K562 (cell line): ENCODE data around the gene LHX5. TPM values are rescaled to one million over a fixed set of nuclear protein-coding genes. Genes with fewer than 3 reads are reported as not detected.

ENCODE experiments used
- ATAC-seq: fragments of 200-7000 bp; cut with Tn5 transposase; 3 replicates; pipeline ENCODE4 v1.9.1; 2020; ENCODE audit warnings: moderate library complexity
- BruUV-seq: library from RNA; stranded (reverse); fragments of 400-500 nt; replicated peaks from 2 replicates; lab custom pipeline; 2021; lab: Mats Ljungman, UMichigan
- CTCF ChIA-PET: fragments of 300-600 bp; formaldehyde crosslinking; extraction: SDS; loops from one replicate; lab custom pipeline; 2021; ENCODE audit warnings: low intra/inter-chr PET ratio; lab: Yijun Ruan, JAX
- POLR2A ChIA-PET: fragments of 300-600, 350-650 bp; sonication (Branson Sonifier 250); formaldehyde crosslinking; extraction: SDS; loops from one replicate; lab custom pipeline; 2021; ENCODE audit warnings: antibody characterized with exemption, inconsistent platforms; lab: Yijun Ruan, JAX
- DNase-seq, 4 experiments: peaks; one replicate each; pipeline versions ENCODE4 v3.0.0 to v3.0.0-alpha.2; 2011 to 2018; ENCODE audit warnings: low spot score in 3 of 4, mixed read lengths in 3 of 4; ENCODE audit errors: extremely low read depth in 1 of 4
- FAIRE-seq: peaks from 2 replicates; lab custom pipeline; 2011; peaks lifted over from hg19 to GRCh38; lab: Jason Lieb, UNC
- H2AFZ ChIP-seq: 2 replicates; pipeline ENCODE4 v1.6.0; 2011; ENCODE audit warnings: low read depth, low read length, control low read depth, inconsistent platforms
- H3K27ac ChIP-seq: fragments of 200-600 bp; 3 replicates; pipeline ENCODE4 v1.8.0; 2011; ENCODE audit warnings: low read depth, mild to moderate bottlenecking, control low read depth, inconsistent platforms, low read length, moderate library complexity, mixed read lengths; ENCODE audit errors: extremely low read depth
- H3K27me3 ChIP-seq, 2 experiments: fragments of 300-600 bp in 1 of 2; 2 replicates in 1 of 2; 3 replicates in 1 of 2; pipeline versions ENCODE4 v1.6.0 to v1.8.0; 2011; ENCODE audit warnings: inconsistent platforms in 2 of 2, low read length in 2 of 2, mild to moderate bottlenecking in 1 of 2, mixed read lengths in 1 of 2, moderate library complexity in 1 of 2; ENCODE audit not compliant: control insufficient read depth in 2 of 2, insufficient read depth in 2 of 2
- H3K36me3 ChIP-seq: fragments of 300-600 bp; 3 replicates; pipeline ENCODE4 v1.8.0; 2011; ENCODE audit warnings: mild to moderate bottlenecking, low read length, inconsistent platforms; ENCODE audit not compliant: control insufficient read depth, insufficient read depth
- H3K4me1 ChIP-seq, 2 experiments: fragments of 200-600 bp in 1 of 2; replicated peaks in 1 of 2; 2 replicates in 1 of 2; 3 replicates in 1 of 2; pipeline versions ENCODE4 v1.5.1 to v1.8.0; 2011; ENCODE audit warnings: inconsistent platforms in 2 of 2, low read length in 2 of 2, mild to moderate bottlenecking in 1 of 2, mixed read lengths in 1 of 2, moderate library complexity in 1 of 2; ENCODE audit not compliant: control insufficient read depth in 2 of 2, insufficient read depth in 2 of 2
- H3K4me2 ChIP-seq: 2 replicates; pipeline ENCODE4 v1.6.1; 2011; ENCODE audit warnings: low read length, control low read depth, inconsistent platforms, mixed read lengths; ENCODE audit not compliant: insufficient read depth
- H3K4me3 ChIP-seq: fragments of 200-600 bp; sonication (generic), shearing (Covaris generic); 2 replicates; pipeline ENCODE4 v1.5.1; 2016; ENCODE audit warnings: control low read depth, inconsistent platforms
- H3K79me2 ChIP-seq: fragments of 200-600 bp; 3 replicates; pipeline ENCODE4 v1.8.0; 2011; ENCODE audit warnings: low read length, inconsistent platforms; ENCODE audit not compliant: control insufficient read depth, insufficient read depth
- H3K9ac ChIP-seq, 2 experiments: 2 replicates each; pipeline versions ENCODE4 v1.6.0 to v1.6.1; 2011; ENCODE audit warnings: low read depth in 2 of 2, low read length in 2 of 2, control low read depth in 1 of 2, inconsistent platforms in 1 of 2, mild to moderate bottlenecking in 1 of 2, mixed read lengths in 1 of 2; ENCODE audit not compliant: insufficient read depth in 1 of 2
- H3K9me1 ChIP-seq: one replicate; pipeline ENCODE4 v1.6.0; 2011; ENCODE audit warnings: inconsistent platforms, mild to moderate bottlenecking, low read length, moderate library complexity; ENCODE audit not compliant: control insufficient read depth, insufficient read depth
- H3K9me3 ChIP-seq: replicated peaks from 2 replicates; pipeline ENCODE4 v1.5.1; 2011; ENCODE audit warnings: low read depth, low read length, inconsistent platforms; ENCODE audit not compliant: control insufficient read depth, insufficient read depth
- H4K20me1 ChIP-seq: replicated peaks from 2 replicates; pipeline ENCODE4 v1.6.1; 2011; ENCODE audit warnings: low read length, inconsistent platforms, mixed read lengths; ENCODE audit not compliant: control insufficient read depth, insufficient read depth
- ATF4 ChIP-seq: fragments of 450-650 bp; formaldehyde crosslinking; IDR thresholded peaks from 2 replicates; pipeline ENCODE4 v1.4.0; 2022; ENCODE audit warnings: mild to moderate bottlenecking, moderate library complexity
- CCAR2 ChIP-seq: fragments of 200-400 bp; formaldehyde crosslinking; IDR thresholded peaks from 2 replicates; pipeline ENCODE4 v1.6.1; 2017; ENCODE audit warnings: mild to moderate bottlenecking, low read depth, low read length
- CCNT2 ChIP-seq: IDR thresholded peaks from 2 replicates; pipeline ENCODE4 v1.6.1; 2011; ENCODE audit warnings: borderline replicate concordance, low read depth, mild to moderate bottlenecking, moderate library complexity, mixed read lengths, low read length; ENCODE audit not compliant: insufficient read length; ENCODE audit errors: extremely low read depth
- HNRNPL ChIP-seq: fragments of 200-400 bp; formaldehyde crosslinking; IDR thresholded peaks from 2 replicates; pipeline ENCODE4 v1.6.1; 2017; ENCODE audit warnings: low read depth, mild to moderate bottlenecking, low read length
- JUNB ChIP-seq: fragments of 450-650 bp; formaldehyde crosslinking; conservative IDR thresholded peaks from 2 replicates; pipeline ENCODE4 v1.4.0; 2020; ENCODE audit warnings: mild to moderate bottlenecking
- NELFE ChIP-seq: IDR thresholded peaks from 2 replicates; pipeline ENCODE4 v1.6.1; 2011; ENCODE audit warnings: mild to moderate bottlenecking; ENCODE audit not compliant: insufficient read depth, insufficient read length
- NR2C2 ChIP-seq, 2 experiments: fragments of 200-800 bp in 1 of 2; sonication (Bioruptor generic) in 1 of 2; sonication (generic) in 1 of 2; formaldehyde crosslinking in 1 of 2; IDR thresholded peaks; 2 replicates each; pipeline versions ENCODE4 v1.6.1 to v1.8.0; 2016 to 2022; ENCODE audit warnings: mild to moderate bottlenecking in 1 of 2, missing compliant biosample characterization in 1 of 2, missing genetic modification characterization in 1 of 2, missing genetic modification reagents in 1 of 2
- POLR2B ChIP-seq: fragments of 450-650 bp; IDR thresholded peaks from 2 replicates; pipeline ENCODE4 v1.6.1; 2018; ENCODE audit warnings: low read depth; ENCODE audit not compliant: partially characterized antibody
- SETDB1 ChIP-seq: IDR thresholded peaks from one replicate; pipeline ENCODE4 v1.6.1; 2012; ENCODE audit warnings: low read length, control low read depth, inconsistent platforms
- SNRNP70 ChIP-seq: fragments of 200-400 bp; formaldehyde crosslinking; optimal IDR thresholded peaks from 2 replicates; pipeline ENCODE3; 2017; ENCODE audit warnings: low read depth, low read length
- SOX6 ChIP-seq: fragments of 450-650 bp; IDR thresholded peaks from 2 replicates; pipeline ENCODE4 v1.6.1; 2014; ENCODE audit warnings: mild to moderate bottlenecking
- ZBTB34 ChIP-seq: fragments of 250-450 bp; sonication (Bioruptor Pico); IDR thresholded peaks from 2 replicates; pipeline ENCODE4 v1.8.0; 2021; ENCODE audit warnings: mild to moderate bottlenecking, moderate library complexity
- ZBTB49 ChIP-seq: sonication (generic); formaldehyde crosslinking; IDR thresholded peaks from 2 replicates; pipeline ENCODE4 v1.8.0; 2022; ENCODE audit warnings: missing genetic modification reagents, mild to moderate bottlenecking, borderline replicate concordance
- ZC3H8 ChIP-seq: fragments of 450-650 bp; IDR thresholded peaks from 2 replicates; pipeline ENCODE4 v1.6.1; 2017
- ZFP36 ChIP-seq: fragments of 150-350 bp; IDR thresholded peaks from 2 replicates; pipeline ENCODE4 v1.6.1; 2018; ENCODE audit warnings: low read length, low read depth; ENCODE audit not compliant: partially characterized antibody
- ZKSCAN8 ChIP-seq: fragments of 200-800 bp; sonication (Bioruptor generic); IDR thresholded peaks from 2 replicates; pipeline ENCODE4 v1.6.1; 2016; ENCODE audit warnings: missing genetic modification characterization, missing compliant biosample characterization
- ZNF764 ChIP-seq: fragments of 250-450 bp; sonication (Bioruptor Pico); IDR thresholded peaks from 2 replicates; pipeline ENCODE4 v1.4.0; 2020; ENCODE audit warnings: low read depth, mild to moderate bottlenecking, moderate library complexity
- WGBS: fragments of 100-300 bp; shearing (Covaris generic); methylation state at CpG from one replicate; pipeline ENCODE4 v1.1.6; 2016; ENCODE audit warnings: low coverage, mixed read lengths; ENCODE audit not compliant: insufficient coverage; ENCODE audit errors: missing lambda C conversion rate; 5-methylcytosine and 5-hydroxymethylcytosine counted together
- in situ Hi-C: fragments of 300-500 bp; cut with MboI; formaldehyde crosslinking; loops from 4 replicates; pipeline ENCODE4 v1.15.0; 2018; ENCODE audit warnings: inconsistent platforms, mixed read lengths
- intact Hi-C: fragments of 100-400 bp; cut with micrococcal nuclease; formaldehyde crosslinking; loops from 2 replicates; pipeline ENCODE4 v1.14.2; 2022
- polyA plus RNA-seq, 8 experiments: library from polyadenylated mRNA; depleted of rRNA in 4 of 8; stranded (reverse) in 5 of 8; unstranded in 3 of 8; fragments of >200 nt; fragmentation: Nextera tagmentation in 2 of 8; fragmentation: Illumina TruSeq in 1 of 8; extraction: Ambion mirVana in 2 of 8; extraction: Trizol in 1 of 8; gene quantifications; 2 replicates each; pipeline versions ENCODE4 v1.2.1 to v1.2.3, GENCODE V29; 2011 to 2014; ENCODE audit warnings: inconsistent platforms in 1 of 8, missing spikeins in 1 of 8
- total RNA-seq, 7 experiments: library from RNA; depleted of rRNA in 6 of 7; stranded (reverse); fragments of >200 nt in 6 of 7; fragmentation: Illumina TruSeq in 2 of 7; extraction: Trizol in 2 of 7; gene quantifications; 2 replicates each; pipeline versions ENCODE4 v1.2.1 to v1.2.3, GENCODE V29; 2011 to 2021; ENCODE audit warnings: low replicate concordance in 1 of 7

The LHX5 gene
- total and polyA plus RNA-seq, 9 of the 15 experiments (the other 6 are each of a cell fraction or from before 2014, with no cell fraction given) = 0.04 to 0.17 (median 0.05) TPM; not detected in 6

GRCh38 chr12:113504917-113505316 is 33.2 kb upstream of the LHX5 start:
- BruUV-seq = no TSS peak
- no peak for ATAC-seq
- ChIA-PET POLR2A (no interaction called here), CTCF (no interaction called here)
- H3K9me1 ChIP-seq = no peaks in the 10 kb centered on the region
- H3K9ac ChIP-seq = no peak overlapping the region
- H3K4me2 ChIP-seq = no peak overlapping the region
- WGBS = 6% methylated on average over 8 of the region's 8 CpGs
- H3K4me1 ChIP-seq = no peaks in the 10 kb centered on the region
- no peaks in the 10 kb centered on the region for H3K9me3 ChIP-seq
- no peak overlapping the region for H3K27ac ChIP-seq
- H3K4me3 ChIP-seq = no peak overlapping the region
- in situ Hi-C loops = no loop called here
- peaks cover 3 to 25% of the 10 kb centered on the region in 2 experiments for H3K27me3 ChIP-seq
- H3K79me2 ChIP-seq = no peaks in the 10 kb centered on the region
- H4K20me1 ChIP-seq = 0 out of 2 replicates have a peak, but pooled peaks cover 4% of the 10 kb centered on the region
- no peak overlapping the region for H2AFZ ChIP-seq
- FAIRE-seq = no peak
- no peak for DNase-seq
- no peaks in the 10 kb centered on the region for H3K36me3 ChIP-seq
- intact Hi-C loops = no loop called here
- TF ChIP-seq ZFP36 = peak; percentile 77
- no peak for TF ChIP-seq ATF4
- no peak for TF ChIP-seq SNRNP70
- TF ChIP-seq NR2C2 (CRISPR knock-in tag; IDR thresholded peaks at IDR 0.05) = no peak
- TF ChIP-seq NR2C2 (tag; IDR thresholded peaks at IDR 0.05) = no peak
- no peak for TF ChIP-seq ZBTB49
- TF ChIP-seq ZC3H8 = no peak
- no peak for TF ChIP-seq ZKSCAN8 (CRISPR knock-in tag)
- no peak for TF ChIP-seq POLR2B
- TF ChIP-seq ZNF764 (CRISPR knock-in tag) = no peak
- TF ChIP-seq CCNT2 = no peak
- no peak for TF ChIP-seq NELFE
- no peak for TF ChIP-seq SETDB1
- no peak for TF ChIP-seq CCAR2
- no peak for TF ChIP-seq ZBTB34 (CRISPR knock-in tag)
- TF ChIP-seq JUNB = no peak
- no peak for TF ChIP-seq SOX6
- TF ChIP-seq HNRNPL = no peak
